Body of pancreas (tissue), 4 donors: ENCODE results near the gene CHI3L2. TPM values are rescaled to one million over a fixed set of nuclear protein-coding genes. Genes with fewer than 3 reads are reported as not detected.

ENCODE experiments used
- ATAC-seq: fragments of 150-250 bp; one replicate; pipeline ENCODE4 v1.9.1; 2016
- DNase-seq, 4 donors: peaks; one replicate each; pipeline ENCODE4 v3.0.0-alpha.2; 2019
- H3K27ac ChIP-seq, 4 donors: fragments of 200-600 bp; sonication (generic); 1 replicate in 3 of 4; 2 replicates in 1 of 4; pipeline versions ENCODE4 v1.5.1 to v1.6.1; 2016 to 2019; ENCODE audit warnings: mild to moderate bottlenecking in 1 of 4, mixed read lengths in 1 of 4, moderate library complexity in 1 of 4
- H3K27me3 ChIP-seq, 2 donors: fragments of 200-600 bp; sonication (generic); one replicate each; pipeline ENCODE4 v1.6.0; 2016; ENCODE audit warnings: mild to moderate bottlenecking in 1 of 2
- H3K36me3 ChIP-seq, 2 donors: fragments of 200-600 bp; sonication (generic); replicated peaks in 1 of 2; 2 replicates each; pipeline ENCODE4 v1.5.1; 2016; ENCODE audit warnings: low read depth in 2 of 2; ENCODE audit not compliant: insufficient read depth in 1 of 2
- H3K4me1 ChIP-seq: fragments of 200-600 bp; sonication (generic); one replicate; pipeline ENCODE4 v1.6.0; 2016
- H3K4me3 ChIP-seq, 2 donors: fragments of 200-600 bp; sonication (generic); 1 replicate in 1 of 2; 2 replicates in 1 of 2; pipeline ENCODE4 v1.5.1; 2016 to 2019
- H3K9me3 ChIP-seq, 3 donors: fragments of 200-600 bp; sonication (generic); 1 replicate in 2 of 3; 2 replicates in 1 of 3; pipeline ENCODE4 v1.5.1; 2016
- CTCF ChIP-seq, 7 experiments: fragments of 450-650 bp in 4 of 7; fragments of 200-600 bp in 3 of 7; sonication (generic) in 3 of 7; IDR thresholded peaks; one replicate each; pipeline ENCODE4 v1.5.1; 2016 to 2019; ENCODE audit warnings: antibody characterized with exemption in 7 of 7
- POLR2A ChIP-seq, 3 donors: fragments of 450-650 bp; IDR thresholded peaks; one replicate each; pipeline ENCODE4 v1.6.1; 2016; ENCODE audit warnings: antibody characterized with exemption in 3 of 3, mild to moderate bottlenecking in 2 of 3
- WGBS, 2 donors: methylation state at CpG; one replicate each; pipeline ENCODE4 v1.1.5; 2017; 5-methylcytosine and 5-hydroxymethylcytosine counted together
- intact Hi-C: fragments of 100-400 bp; cut with DNase I; formaldehyde crosslinking; loops from one replicate; pipeline ENCODE4 v1.15.1; 2023
- total RNA-seq, 2 donors: library from RNA; depleted of rRNA; stranded (reverse); fragments of >200 nt; gene quantifications; one replicate each; pipeline ENCODE4 v1.1.0, GENCODE V29; 2016

CHI3L2 gene
- total RNA-seq, 2 donors from 2014 or later: not detected

- DNase-seq: no peak
- peaks cover 9% of the 10 kb centered on the region for H3K4me1 ChIP-seq
- intact Hi-C loops: no loop called here
Observed at GRCh38 chr1:111219557-111220286, 7.8 kb upstream of the CHI3L2 start.

GRCh38 chr1:111220302-111220890 lies 7.1 kb upstream of the CHI3L2 start:
- no peaks in the 10 kb centered on the region for H3K27me3 ChIP-seq
- H3K4me1 ChIP-seq: peaks cover 9% of the 10 kb centered on the region
- H3K4me3 ChIP-seq: no peak overlapping the region
- TF ChIP-seq CTCF (IDR thresholded peaks at IDR 0.05) (no peak), POLR2A (IDR thresholded peaks at IDR 0.05) (no peak)
- intact Hi-C loops: no loop called here
- WGBS, 2 donors: 79 to 81% methylated on average over 5 to 6 of the region's 6 CpGs
- no peak overlapping the region for H3K27ac ChIP-seq
- no peaks in the 10 kb centered on the region for H3K36me3 ChIP-seq
- DNase-seq (no peak), ATAC-seq (no peak)
- no peaks in the 10 kb centered on the region for H3K9me3 ChIP-seq

More at GRCh38 chr1:111219557-111220286, 7.8 kb upstream of the CHI3L2 start:
- 76 to 85% methylated on average over 5 of the region's 5 CpGs for WGBS, 2 donors
- Histone ChIP-seq H3K4me3 (no peak overlapping the region), H3K36me3 (no peaks in the 10 kb centered on the region), H3K27me3 (no peaks in the 10 kb centered on the region), H3K9me3 (no peaks in the 10 kb centered on the region), H3K27ac (no peak overlapping the region)
- no peak for TF ChIP-seq CTCF (IDR thresholded peaks at IDR 0.05)
- TF ChIP-seq POLR2A (IDR thresholded peaks at IDR 0.05): no peak
- no peak for ATAC-seq

DNA sequence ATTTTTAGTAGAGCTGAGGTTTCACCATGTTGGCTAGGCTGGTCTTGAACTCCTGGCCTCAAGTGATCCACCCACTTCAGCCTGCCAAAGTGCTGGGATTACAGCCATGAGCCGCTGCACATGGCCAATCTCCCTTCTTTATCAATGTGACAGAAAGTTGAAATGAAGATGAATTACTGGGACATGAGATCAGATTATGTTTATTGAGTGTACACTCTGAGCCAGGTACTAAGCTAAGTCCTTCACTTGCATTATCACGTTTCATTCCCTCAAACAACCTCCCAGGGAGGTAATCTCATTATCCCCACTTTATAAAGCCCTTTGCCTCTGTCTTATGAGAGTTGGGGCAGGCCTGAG lies 6.3 kb upstream of the CHI3L2 start:
- ATAC-seq: no peak
- H3K4me3 ChIP-seq: no peak overlapping the region
- H3K27ac ChIP-seq: no peak overlapping the region
- intact Hi-C loops: no loop called here
- no peaks in the 10 kb centered on the region for H3K9me3 ChIP-seq
- no peaks in the 10 kb centered on the region for H3K36me3 ChIP-seq
- WGBS, 2 donors: 18 to 28% methylated on average over 2 of the region's 2 CpGs
- H3K27me3 ChIP-seq: no peaks in the 10 kb centered on the region
- DNase-seq: no peak
- peaks cover 12% of the 10 kb centered on the region for H3K4me1 ChIP-seq
- no peak for TF ChIP-seq POLR2A (IDR thresholded peaks at IDR 0.05)
- TF ChIP-seq CTCF (IDR thresholded peaks at IDR 0.05): no peak

- TF ChIP-seq CTCF (IDR thresholded peaks at IDR 0.05) (no peak), POLR2A (IDR thresholded peaks at IDR 0.05) (no peak)
- peak in 1 of 4 donors; percentile 39 for DNase-seq
- intact Hi-C loops: no loop called here
- ATAC-seq: peak; percentile 17
- H3K4me3 ChIP-seq: no peak overlapping the region
- H3K9me3 ChIP-seq: no peaks in the 10 kb centered on the region
- WGBS, 2 donors: 32 to 34% methylated on average over 5 of the region's 5 CpGs
- H3K4me1 ChIP-seq: peaks cover 13% of the 10 kb centered on the region
- H3K27ac ChIP-seq: no peak overlapping the region
- no peaks in the 10 kb centered on the region for H3K36me3 ChIP-seq
- H3K27me3 ChIP-seq: no peaks in the 10 kb centered on the region
Observed at GRCh38 chr1:111221633-111222291, 5.8 kb upstream of the CHI3L2 start.
